ENCODE measurements around the gene NCAM2. TPM values are rescaled to one million over a fixed set of nuclear protein-coding genes. Genes with fewer than 3 reads are reported as not detected.

The NCAM2 gene
- polyA plus RNA-seq, 1 experiment, result 0.83 TPM

DNA sequence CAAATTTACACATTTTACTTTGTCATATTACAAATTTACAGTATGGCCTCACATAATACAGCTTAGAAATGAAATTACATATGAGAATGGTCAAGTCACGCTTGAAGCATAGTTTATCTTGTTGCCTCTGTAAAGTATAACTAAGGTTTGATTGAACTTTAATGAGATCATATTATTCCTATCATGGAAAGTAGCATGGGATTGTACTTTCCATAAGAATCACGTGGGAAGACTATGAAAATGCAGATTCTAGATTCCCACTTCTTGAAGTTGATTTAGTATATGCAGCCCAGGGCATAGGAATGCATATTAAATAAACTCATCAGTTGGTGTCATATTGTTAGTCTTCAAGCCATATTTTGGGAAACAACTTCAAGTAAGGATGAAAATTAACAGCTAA, 342.8 kb downstream of the NCAM2 start:
- ChIA-PET CTCF (no interaction called here), POLR2A (no interaction called here)
- H3K4me3 ChIP-seq (ENCODE audit: low read depth, low read length), result no peak overlapping the region
- no peaks in the 10 kb centered on the region for H3K27me3 ChIP-seq (ENCODE audit: control insufficient read depth, insufficient read depth, low read length)
- no peaks in the 10 kb centered on the region for H3K36me3 ChIP-seq (ENCODE audit: control insufficient read depth, insufficient read depth, low read length)
- TF ChIP-seq, protein P1, sequence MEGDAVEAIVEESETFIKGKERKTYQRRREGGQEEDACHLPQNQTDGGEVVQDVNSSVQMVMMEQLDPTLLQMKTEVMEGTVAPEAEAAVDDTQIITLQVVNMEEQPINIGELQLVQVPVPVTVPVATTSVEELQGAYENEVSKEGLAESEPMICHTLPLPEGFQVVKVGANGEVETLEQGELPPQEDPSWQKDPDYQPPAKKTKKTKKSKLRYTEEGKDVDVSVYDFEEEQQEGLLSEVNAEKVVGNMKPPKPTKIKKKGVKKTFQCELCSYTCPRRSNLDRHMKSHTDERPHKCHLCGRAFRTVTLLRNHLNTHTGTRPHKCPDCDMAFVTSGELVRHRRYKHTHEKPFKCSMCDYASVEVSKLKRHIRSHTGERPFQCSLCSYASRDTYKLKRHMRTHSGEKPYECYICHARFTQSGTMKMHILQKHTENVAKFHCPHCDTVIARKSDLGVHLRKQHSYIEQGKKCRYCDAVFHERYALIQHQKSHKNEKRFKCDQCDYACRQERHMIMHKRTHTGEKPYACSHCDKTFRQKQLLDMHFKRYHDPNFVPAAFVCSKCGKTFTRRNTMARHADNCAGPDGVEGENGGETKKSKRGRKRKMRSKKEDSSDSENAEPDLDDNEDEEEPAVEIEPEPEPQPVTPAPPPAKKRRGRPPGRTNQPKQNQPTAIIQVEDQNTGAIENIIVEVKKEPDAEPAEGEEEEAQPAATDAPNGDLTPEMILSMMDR (IDR thresholded peaks at IDR 0.05; ENCODE audit: insufficient read depth, low read depth, low read length), result no peak
- DNase-seq (ENCODE audit: low read depth), result no peak

DNA sequence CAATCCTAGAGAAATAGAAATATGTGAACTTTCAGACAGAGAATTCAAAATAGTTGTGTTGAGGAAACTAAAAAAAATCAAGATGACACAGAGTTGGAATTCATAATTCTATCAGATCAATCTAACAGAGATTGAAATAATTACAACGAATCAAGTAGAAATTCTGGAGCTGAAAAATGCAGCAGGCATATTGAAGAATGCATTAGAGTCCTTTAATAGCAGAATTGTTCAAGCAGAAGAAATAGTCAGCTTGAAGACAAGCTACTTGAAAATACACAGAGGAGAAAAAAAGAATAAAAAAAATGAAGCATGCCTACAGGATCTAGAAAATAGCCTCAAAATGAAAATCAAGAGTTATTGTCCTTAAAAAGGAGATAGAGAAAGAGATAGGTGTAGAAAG, 347.1 kb downstream of the NCAM2 start:
- no peak for DNase-seq (ENCODE audit: low read depth)
- H3K36me3 ChIP-seq (ENCODE audit: control insufficient read depth, insufficient read depth, low read length), result no peaks in the 10 kb centered on the region
- H3K4me3 ChIP-seq (ENCODE audit: low read depth, low read length), result no peak overlapping the region
- ChIA-PET CTCF (no interaction called here), POLR2A (interaction anchor here (0.6 kb wide), 1 partner anchor 568 kb away, joined by 12 read pairs; no protein-coding TSS in a partner anchor)
- TF ChIP-seq, protein P1 (IDR thresholded peaks at IDR 0.05; ENCODE audit: insufficient read depth, low read depth, low read length), result no peak
- H3K27me3 ChIP-seq (ENCODE audit: control insufficient read depth, insufficient read depth, low read length), result no peaks in the 10 kb centered on the region

DNA sequence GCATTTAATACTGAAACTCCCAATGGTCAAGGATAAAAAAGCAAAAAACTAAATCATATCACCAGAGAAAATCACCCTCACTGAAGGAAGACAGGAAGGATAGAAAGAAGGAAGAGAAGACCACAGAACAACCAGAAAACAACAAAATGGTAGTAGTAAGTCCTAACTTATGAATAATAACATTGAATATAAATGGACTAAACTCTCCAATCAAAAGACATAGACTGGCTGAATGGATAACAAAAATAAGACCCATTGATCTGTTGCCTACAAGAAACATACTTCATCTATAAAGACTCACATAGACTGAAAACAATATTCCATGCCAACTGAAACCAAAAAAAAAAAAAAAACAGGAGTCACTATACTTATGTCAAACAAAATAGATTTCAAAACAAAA, 347.7 kb downstream of the NCAM2 start:
- TF ChIP-seq, protein P1 (IDR thresholded peaks at IDR 0.05; ENCODE audit: insufficient read depth, low read depth, low read length), result no peak
- ChIA-PET POLR2A (interaction anchor here (0.6 kb wide), 1 partner anchor 568 kb away, joined by 12 read pairs; no protein-coding TSS in a partner anchor), CTCF (no interaction called here)
- no peaks in the 10 kb centered on the region for H3K27me3 ChIP-seq (ENCODE audit: control insufficient read depth, insufficient read depth, low read length)
- no peak for DNase-seq (ENCODE audit: low read depth)
- no peak overlapping the region for H3K4me3 ChIP-seq (ENCODE audit: low read depth, low read length)
- H3K36me3 ChIP-seq (ENCODE audit: control insufficient read depth, insufficient read depth, low read length), result no peaks in the 10 kb centered on the region

DNA sequence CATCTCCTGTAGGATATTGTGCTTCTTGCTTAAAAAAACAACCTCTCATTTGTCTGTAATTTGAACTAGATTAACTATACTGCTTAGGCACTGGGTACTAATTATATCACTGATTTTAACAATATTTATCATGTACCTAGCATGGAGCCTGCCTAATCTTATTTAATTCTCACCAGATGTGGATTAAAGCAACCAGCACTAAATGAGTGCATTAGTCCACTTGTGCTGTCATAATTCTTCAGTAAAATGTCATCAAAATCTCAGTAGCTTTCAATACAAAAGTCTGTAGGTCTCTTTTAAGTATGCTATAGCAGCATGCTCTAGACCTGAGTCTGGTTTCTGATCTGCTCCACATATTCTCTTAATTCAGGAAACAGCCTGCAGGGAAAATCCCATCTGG, 368.1 kb downstream of the NCAM2 start:
- POLR2A ChIA-PET, result no interaction called here
- no peaks in the 10 kb centered on the region for H3K27me3 ChIP-seq (ENCODE audit: control insufficient read depth, insufficient read depth, low read length)
- TF ChIP-seq, protein P1 (IDR thresholded peaks at IDR 0.05; ENCODE audit: insufficient read depth, low read depth, low read length), result no peak
- H3K4me3 ChIP-seq (ENCODE audit: low read depth, low read length), result no peak overlapping the region
- CTCF ChIA-PET, result no interaction called here
- DNase-seq (ENCODE audit: low read depth), result no peak
- H3K36me3 ChIP-seq (ENCODE audit: control insufficient read depth, insufficient read depth, low read length), result no peaks in the 10 kb centered on the region

DNA sequence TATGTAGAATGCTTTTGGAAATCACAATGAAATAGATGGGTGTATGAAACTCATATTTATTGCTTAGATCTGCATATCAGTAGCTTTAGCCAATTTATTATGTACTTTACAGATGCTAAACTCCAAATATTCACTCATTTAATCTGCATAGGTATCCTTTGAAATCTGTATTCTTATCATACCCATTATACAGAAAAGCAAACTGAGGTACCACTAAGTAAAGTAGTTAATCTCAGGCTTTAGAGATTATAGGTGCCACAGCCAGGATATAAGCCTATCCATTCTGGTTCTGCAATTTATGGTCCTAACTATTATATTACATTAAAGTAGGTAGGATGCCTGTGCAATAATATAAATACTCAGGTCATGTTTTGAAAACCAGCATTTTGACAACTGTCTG, 369.4 kb downstream of the NCAM2 start:
- ChIA-PET CTCF (no interaction called here), POLR2A (no interaction called here)
- no peak for DNase-seq (ENCODE audit: low read depth)
- Histone ChIP-seq H3K27me3 (ENCODE audit: control insufficient read depth, insufficient read depth, low read length) (no peaks in the 10 kb centered on the region), H3K4me3 (ENCODE audit: low read depth, low read length) (no peak overlapping the region), H3K36me3 (ENCODE audit: control insufficient read depth, insufficient read depth, low read length) (no peaks in the 10 kb centered on the region)
- TF ChIP-seq, protein P1 (IDR thresholded peaks at IDR 0.05; ENCODE audit: insufficient read depth, low read depth, low read length), result no peak
